Occipital lobe (tissue), 3 donors: Measurements from ENCODE around the gene EVA1C. TPM values are rescaled to one million over a fixed set of nuclear protein-coding genes. Genes with fewer than 3 reads are reported as not detected.
"Not testable (repeated sequence)": the region's sequence is repeated elsewhere in the genome, so short reads cannot be mapped to it uniquely, and the experiment has no call there.

ENCODE experiments used
- DNase-seq: peaks from one replicate; lab custom pipeline; 2025; lab: John Stamatoyannopoulos, UW
- small RNA-seq: library from RNA; depleted of rRNA; stranded (forward); fragments of <200 nt; gene quantifications from one replicate; pipeline ENCODE3, GENCODE V24; 2014
- total RNA-seq: library from RNA; depleted of rRNA; stranded (reverse); fragments of >200 nt; gene quantifications from one replicate; pipeline ENCODE4 v1.2.3, GENCODE V29; 2014

EVA1C gene
- total RNA-seq, 1 donor from 2014 or later: 5.6 TPM

DNA sequence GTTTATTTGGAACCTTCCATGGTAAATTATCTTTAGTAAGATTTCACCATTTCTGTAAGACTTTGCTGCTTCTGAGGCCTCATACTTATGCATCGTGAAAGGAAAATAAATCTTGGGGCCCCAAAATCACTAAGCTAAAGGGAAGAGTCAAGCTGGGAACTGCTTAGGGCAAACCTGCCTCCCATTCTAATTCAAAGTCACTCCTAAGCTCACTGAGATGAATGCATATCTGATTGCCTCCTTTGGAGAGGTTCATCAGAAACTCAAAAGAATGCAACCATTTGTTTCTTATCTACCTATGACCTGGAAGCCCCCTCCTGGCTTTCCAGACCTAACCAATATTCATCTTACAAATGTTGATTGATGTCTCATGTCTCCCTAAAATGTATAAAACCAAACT is 149.0 kb downstream of the EVA1C start:
- DNase-seq: not testable (repeated sequence)

- no peak for DNase-seq
Observed at GRCh38 chr21:32562426-32562825, 149.9 kb downstream of the EVA1C start.

DNA sequence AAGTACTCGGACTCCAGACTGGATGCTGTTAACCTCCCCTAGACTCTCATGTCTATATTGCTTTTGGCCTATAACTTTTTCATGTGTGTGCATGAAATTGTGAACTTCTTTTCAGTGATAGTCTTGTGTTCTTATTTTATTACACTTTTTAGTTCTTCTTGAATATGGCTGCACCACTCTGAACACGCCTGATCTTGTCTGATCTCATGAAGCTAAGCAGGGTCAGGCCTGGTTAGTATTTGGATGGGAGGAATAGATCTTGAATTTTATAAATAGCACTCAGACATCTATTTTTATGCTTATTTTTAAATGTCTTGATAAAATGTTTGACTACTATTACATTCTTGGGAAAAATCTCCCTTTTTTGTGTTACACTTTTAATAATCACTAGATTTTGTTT is 150.4 kb downstream of the EVA1C start:
- no peak for DNase-seq

Small RNA genes lying within 50 kb of the gene (small RNA-seq; reads per million reads assigned to genes)
- gene RF00438: not detected
- gene RNA5SP490: not detected
- 15.5 reads per million, percentile 93 among the genes with 10 or more reads in this experiment for gene SNORA80A

Other genes starting within 250 kb of the EVA1C start
- gene MIS18A, start 133.7 kb upstream of the EVA1C start, total RNA-seq: 9.0 TPM
- gene MRAP, start 113.9 kb upstream of the EVA1C start, total RNA-seq: not detected
- 13.1 TPM for gene URB1, start 19.7 kb upstream of the EVA1C start, total RNA-seq
- gene TCP10L, start 172.8 kb downstream of the EVA1C start, total RNA-seq: 1.9 TPM
- gene CFAP298, start 199.7 kb downstream of the EVA1C start, total RNA-seq: 18.1 TPM